K562 treated with DMSO at 1 percent for 48 hours (cell line): Measurements from ENCODE around the gene MRPL3. TPM values are rescaled to one million over a fixed set of nuclear protein-coding genes. Genes with fewer than 3 reads are reported as not detected.

ENCODE experiments used
- total RNA-seq: library from RNA; unstranded; fragments of 300-600 nt; gene quantifications from 2 replicates; pipeline ENCODE4 v1.2.3, GENCODE V29; 2022; ENCODE audit warnings: low replicate concordance; ENCODE audit errors: extremely low read depth

Gene MRPL3
- not detected in 2 replicates for total RNA-seq

GRCh38 chr3:131502530-131503319 lies at the start of gene MRPL3:
Gene MRPL3, minus strand, starts transcription at chr3:131502971. Its CDS starts 150 bp downstream, at chr3:131502821.

Other genes with a start within 250 kb of the MRPL3 start
- gene NUDT16, start 121.2 kb downstream of the MRPL3 start, total RNA-seq, result not detected in 2 replicates